ENCODE results near the gene RIBC2.

Gene RIBC2

GRCh38 chr22:45475063-45475747, 61.7 kb downstream of the RIBC2 start:
- no peak for DNase-seq (ENCODE audit: low spot score)

GRCh38 chr22:45475851-45476514, 62.5 kb downstream of the RIBC2 start:
- DNase-seq (ENCODE audit: low spot score): no peak

- DNase-seq (ENCODE audit: low spot score): no peak
Observed at GRCh38 chr22:45476814-45477213, 63.3 kb downstream of the RIBC2 start.

- no peak for DNase-seq (ENCODE audit: low spot score)
Observed at GRCh38 chr22:45477366-45478107, 64.0 kb downstream of the RIBC2 start.

GRCh38 chr22:45478108-45478771, 64.7 kb downstream of the RIBC2 start:
- DNase-seq (ENCODE audit: low spot score): no peak

- no peak for DNase-seq (ENCODE audit: low spot score)
Observed at GRCh38 chr22:45480717-45481116, 67.2 kb downstream of the RIBC2 start.

GRCh38 chr22:45481661-45482060, 68.2 kb downstream of the RIBC2 start:
- DNase-seq (ENCODE audit: low spot score): no peak
